Measurements from ENCODE around the gene LGMN. TPM values are rescaled to one million over a fixed set of nuclear protein-coding genes. Genes with fewer than 3 reads are reported as not detected.
"Not testable (repeated sequence)": the region's sequence is repeated elsewhere in the genome, so short reads cannot be mapped to it uniquely, and the experiment has no call there.

The LGMN gene
- polyA plus RNA-seq, 6 donors from 2014 or later: 9.1 to 22.1 (median 13.2) TPM

DNA sequence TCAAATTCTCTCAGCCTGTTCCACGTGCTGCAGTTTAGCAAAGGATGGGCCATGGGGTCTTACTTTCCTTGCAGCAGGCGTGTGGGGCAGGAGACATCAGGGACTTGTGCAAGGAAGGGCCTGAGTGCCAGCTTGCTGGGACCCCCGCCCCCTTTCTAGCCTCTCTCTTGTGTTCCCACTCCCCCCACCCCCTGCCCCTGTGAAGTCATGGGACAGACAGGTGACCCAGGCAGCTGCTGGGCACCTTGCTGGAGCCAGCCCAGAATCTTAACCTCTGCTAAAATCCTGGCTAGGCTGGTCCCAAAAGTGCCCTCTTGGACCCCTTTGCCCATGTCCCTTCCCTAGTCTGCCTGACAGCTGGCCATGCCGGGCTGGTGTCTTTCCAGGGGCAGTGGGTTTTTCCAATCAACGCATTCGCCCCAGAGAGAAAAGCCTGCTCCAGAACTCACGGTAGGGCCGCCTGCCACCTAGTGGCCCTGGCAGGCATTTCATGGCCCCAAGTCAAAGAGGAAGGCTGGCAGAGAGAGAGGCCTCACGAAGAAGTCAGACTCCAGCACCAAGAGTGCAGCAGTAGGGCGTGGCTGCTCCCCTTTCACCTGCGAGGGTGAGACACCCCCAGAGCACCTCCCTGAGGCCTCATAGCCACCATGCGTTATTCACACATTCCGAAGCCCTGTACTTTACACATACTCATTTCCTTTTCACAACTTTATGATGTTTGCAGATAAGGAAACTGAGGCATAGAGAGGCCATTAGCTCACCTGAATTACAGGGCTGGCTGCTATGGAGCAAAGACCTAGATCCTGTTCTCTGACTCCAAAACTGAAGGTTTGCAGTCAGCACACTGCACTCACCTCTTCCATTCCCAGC, 67.4 kb downstream of the LGMN start:
- Mint-ChIP-seq H3K4me3 (peak overlapping the region in 1 of 8 donors; percentile 25), H3K4me1 (peaks cover 34 to 51% (median 42%) of the 10 kb centered on the region in 3 donors), H3K9me3 (peaks cover 0 to 5% (median 0%) of the 10 kb centered on the region in 7 donors), H3K36me3 (peaks cover 10 to 40% of the 10 kb centered on the region in 2 donors), H3K27ac (peak overlapping the region; percentile 36 to 96 (median 75)), H3K27me3 (no peaks in the 10 kb centered on the region)
- peak; percentile 25 to 47 for ATAC-seq (ENCODE audit: low read depth in 2 of 2)
- peak; percentile 74 for DNase-seq

DNA sequence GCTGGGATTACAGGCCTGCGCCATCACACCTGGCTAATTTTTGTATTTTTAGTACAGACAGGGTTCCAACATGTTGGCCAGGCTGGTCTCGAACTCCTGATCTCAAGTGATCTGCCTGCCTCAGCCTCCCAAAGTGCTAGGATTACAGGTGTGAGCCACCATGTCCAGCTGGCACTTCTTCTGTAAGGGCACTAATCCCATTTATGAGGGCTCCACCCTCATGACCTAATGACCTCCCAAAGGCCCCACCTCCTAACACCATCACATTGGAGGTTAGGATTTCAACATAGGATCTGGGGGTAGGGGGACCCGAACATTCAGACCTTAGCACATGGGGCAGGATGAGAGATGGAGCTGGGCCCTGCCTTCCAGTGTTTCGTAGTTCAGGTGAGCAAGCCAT, 68.1 kb downstream of the LGMN start:
- Mint-ChIP-seq H3K4me1 (peaks cover 40 to 52% (median 42%) of the 10 kb centered on the region in 3 donors), H3K27ac (peak overlapping the region in 4 of 6 donors; percentile 21 to 96 (median 72)), H3K36me3 (peaks cover 10 to 39% of the 10 kb centered on the region in 2 donors)
- H3K9me3 Mint-ChIP-seq; H3K4me3 Mint-ChIP-seq; H3K27me3 Mint-ChIP-seq; ATAC-seq (ENCODE audit: low read depth in 2 of 2); DNase-seq: not testable (repeated sequence)

DNA sequence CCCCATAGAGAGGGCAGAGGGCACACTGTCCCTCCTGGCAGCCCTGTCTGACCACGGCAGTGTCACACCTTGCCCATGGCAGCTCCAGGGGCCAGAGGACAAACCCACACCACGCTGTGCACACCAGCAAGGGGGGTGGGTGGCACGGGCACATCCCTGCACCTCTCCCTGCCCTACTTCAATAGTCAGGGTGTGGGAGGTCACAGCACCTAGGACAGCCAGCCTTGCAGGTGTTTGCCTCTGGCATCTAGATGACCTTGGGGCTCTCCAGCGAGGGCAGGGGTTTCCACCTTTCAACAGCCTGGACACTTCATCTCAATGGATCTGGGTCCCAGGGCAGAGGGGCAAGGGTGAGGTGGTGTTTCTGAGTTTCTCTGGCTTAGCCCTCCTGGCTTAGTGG, 69.2 kb downstream of the LGMN start:
- DNase-seq: no peak
- Mint-ChIP-seq H3K4me1 (peaks cover 44 to 63% (median 48%) of the 10 kb centered on the region in 3 donors), H3K36me3 (peaks cover 14 to 38% of the 10 kb centered on the region in 2 donors), H3K27me3 (no peaks in the 10 kb centered on the region), H3K27ac (peak overlapping the region in 5 of 6 donors; percentile 42 to 96 (median 77)), H3K4me3 (no peak overlapping the region), H3K9me3 (peaks cover 0 to 5% (median 0%) of the 10 kb centered on the region in 7 donors)
- no peak for ATAC-seq (ENCODE audit: low read depth in 2 of 2)

DNA sequence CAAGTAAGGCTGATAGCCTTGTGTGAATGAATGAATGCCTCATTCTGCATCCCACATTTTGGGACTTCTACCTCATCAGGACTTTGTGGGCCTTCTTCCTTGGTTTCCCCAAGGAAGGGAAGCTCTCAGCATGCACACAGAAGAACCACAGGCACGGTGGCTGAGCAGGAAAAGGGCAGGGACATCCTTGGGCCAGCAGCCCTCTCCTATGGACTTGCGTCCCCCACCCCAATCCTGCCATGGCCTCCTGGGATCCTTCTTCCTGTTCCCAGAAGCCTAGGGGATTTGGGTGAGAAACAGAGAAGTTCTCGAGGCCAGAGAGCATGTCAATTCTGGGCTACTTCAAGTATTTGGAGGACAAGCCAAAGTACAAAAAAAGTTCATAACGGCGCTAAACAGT, 69.7 kb downstream of the LGMN start:
- peaks cover 14 to 38% of the 10 kb centered on the region in 2 donors for H3K36me3 Mint-ChIP-seq
- H3K27me3 Mint-ChIP-seq: no peaks in the 10 kb centered on the region
- H3K27ac Mint-ChIP-seq: peak overlapping the region; percentile 42 to 96 (median 70)
- H3K4me3 Mint-ChIP-seq: no peak overlapping the region
- no peak for DNase-seq
- H3K9me3 Mint-ChIP-seq: peaks cover 0 to 5% (median 0%) of the 10 kb centered on the region in 7 donors
- peaks cover 44 to 68% (median 53%) of the 10 kb centered on the region in 3 donors for H3K4me1 Mint-ChIP-seq
- no peak for ATAC-seq (ENCODE audit: low read depth in 2 of 2)

DNA sequence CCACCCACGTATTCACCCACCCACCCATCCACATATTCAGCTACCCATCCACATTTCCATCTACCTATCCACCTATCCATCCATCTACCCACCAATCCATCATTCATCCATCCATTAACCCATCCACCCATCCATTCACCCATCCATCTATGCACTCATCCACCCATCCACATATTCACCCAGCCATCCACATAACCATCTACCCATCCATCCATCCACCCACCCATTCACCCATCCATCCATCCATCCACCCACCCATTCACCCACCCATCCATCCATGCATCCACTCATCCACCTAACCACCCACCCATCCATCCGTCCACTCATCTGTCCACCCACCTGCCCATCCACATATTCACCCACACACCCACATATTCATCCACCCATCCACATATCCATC, 70.5 kb downstream of the LGMN start:
- no peak for DNase-seq
- Mint-ChIP-seq H3K36me3 (peaks cover 14 to 38% of the 10 kb centered on the region in 2 donors), H3K9me3 (peaks cover 0 to 5% (median 0%) of the 10 kb centered on the region in 7 donors), H3K27ac (peak overlapping the region; percentile 72 to 97 (median 94)), H3K27me3 (no peaks in the 10 kb centered on the region), H3K4me1 (peaks cover 44 to 73% (median 53%) of the 10 kb centered on the region in 3 donors), H3K4me3 (peak overlapping the region in 4 of 8 donors; percentile 8 to 81 (median 40))
- no peak for ATAC-seq (ENCODE audit: low read depth in 2 of 2)

DNA sequence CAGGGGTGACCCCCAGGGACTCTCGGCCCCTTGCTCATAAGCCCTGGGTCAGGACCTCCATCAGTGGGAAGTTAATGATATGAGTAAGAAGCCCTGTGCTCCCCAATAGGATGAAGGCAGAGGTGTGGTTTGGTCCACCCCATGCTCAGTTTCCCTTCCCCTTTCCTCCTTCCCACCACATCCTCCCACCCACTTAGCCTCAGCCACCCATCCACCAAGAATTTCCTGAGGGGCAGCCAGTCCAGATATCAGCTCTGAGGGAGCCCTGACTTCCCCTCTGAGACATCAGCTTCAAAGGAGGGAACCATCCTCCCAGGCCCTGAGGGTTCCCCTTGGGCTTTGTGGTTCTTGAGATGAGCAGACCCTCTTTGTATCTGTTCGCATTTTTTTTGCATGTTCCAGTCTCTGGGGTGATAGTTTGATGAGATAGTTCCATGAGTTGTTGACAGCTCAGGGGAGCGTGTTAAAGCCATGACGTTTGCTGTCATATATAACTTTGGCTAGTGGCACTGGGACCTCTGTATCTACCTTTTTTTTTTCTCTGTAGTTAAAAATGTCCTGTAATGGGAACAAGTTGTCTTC, 71.2 kb downstream of the LGMN start:
- H3K9me3 Mint-ChIP-seq: peaks cover 0 to 5% (median 0%) of the 10 kb centered on the region in 7 donors
- DNase-seq (peak; percentile 84), ATAC-seq (ENCODE audit: low read depth in 2 of 2) (peak; percentile 81 to 85)
- peak overlapping the region; percentile 72 to 97 (median 94) for H3K27ac Mint-ChIP-seq
- peaks cover 14 to 38% of the 10 kb centered on the region in 2 donors for H3K36me3 Mint-ChIP-seq
- peaks cover 48 to 78% (median 53%) of the 10 kb centered on the region in 3 donors for H3K4me1 Mint-ChIP-seq
- peak overlapping the region; percentile 0 to 86 (median 76) for H3K4me3 Mint-ChIP-seq
- H3K27me3 Mint-ChIP-seq: no peaks in the 10 kb centered on the region

DNA sequence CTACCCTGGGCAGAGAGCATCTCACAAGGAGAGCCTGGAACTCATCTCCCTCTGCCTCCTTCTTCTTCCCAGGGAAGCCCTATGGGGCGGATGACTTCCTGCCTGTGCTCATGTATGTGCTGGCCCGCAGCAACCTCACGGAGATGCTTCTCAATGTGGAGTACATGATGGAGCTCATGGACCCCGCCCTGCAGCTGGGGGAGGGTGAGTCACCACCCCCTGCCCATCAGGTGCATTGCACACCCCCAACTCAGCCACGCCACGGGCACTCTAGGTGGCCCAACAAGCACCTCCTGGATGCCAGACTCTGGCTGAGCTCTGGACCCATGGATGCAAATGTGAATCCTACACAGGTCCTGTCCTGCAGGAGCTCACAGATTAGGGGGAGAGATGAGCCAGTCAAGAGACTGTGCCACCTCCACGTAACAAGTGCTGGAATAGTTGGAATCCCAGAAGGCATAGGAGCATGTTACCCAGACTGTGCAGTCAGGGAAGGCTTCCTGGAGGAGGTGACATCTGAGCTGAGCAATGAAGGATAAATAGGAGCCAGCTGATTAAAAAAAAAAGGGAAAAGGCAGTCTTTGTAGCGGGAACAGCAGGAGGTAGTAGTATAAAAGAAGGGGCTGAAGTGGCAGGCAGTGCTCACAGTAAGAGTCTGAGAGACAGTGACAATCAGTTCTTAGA, 71.9 kb downstream of the LGMN start:
- Mint-ChIP-seq H3K36me3 (peaks cover 14 to 38% of the 10 kb centered on the region in 2 donors), H3K27me3 (no peaks in the 10 kb centered on the region), H3K27ac (peak overlapping the region; percentile 78 to 97 (median 94)), H3K4me3 (peak overlapping the region in 7 of 8 donors; percentile 30 to 86 (median 81)), H3K4me1 (peaks cover 52 to 77% (median 60%) of the 10 kb centered on the region in 3 donors), H3K9me3 (peaks cover 0 to 5% (median 0%) of the 10 kb centered on the region in 7 donors)
- ATAC-seq (ENCODE audit: low read depth in 2 of 2) (no peak), DNase-seq (no peak)

DNA sequence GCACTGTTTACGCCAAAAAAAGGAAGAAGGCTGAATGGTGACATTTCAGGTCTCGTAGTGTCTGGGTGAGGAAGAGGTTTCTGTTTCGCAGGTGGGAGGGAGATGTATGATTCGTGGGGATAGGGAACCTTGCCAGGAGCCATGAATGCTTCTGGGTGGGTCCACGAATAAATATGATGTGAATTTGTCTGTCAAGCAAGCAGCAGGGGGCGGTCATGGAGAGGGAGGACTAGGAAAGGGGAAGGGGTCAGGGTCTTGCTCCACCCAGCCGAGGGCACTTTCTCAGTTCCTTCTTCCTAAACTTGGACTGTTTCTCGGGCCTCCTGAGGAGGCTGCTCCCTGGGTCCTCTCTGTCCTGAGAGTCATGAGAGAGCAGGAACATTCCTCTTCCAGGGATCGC, 72.5 kb downstream of the LGMN start:
- Mint-ChIP-seq H3K27ac (peak overlapping the region in 5 of 6 donors; percentile 78 to 97 (median 96)), H3K27me3 (no peaks in the 10 kb centered on the region), H3K4me1 (peaks cover 51 to 76% (median 59%) of the 10 kb centered on the region in 3 donors), H3K4me3 (peak overlapping the region; percentile 30 to 91 (median 80)), H3K36me3 (peaks cover 10 to 33% of the 10 kb centered on the region in 2 donors), H3K9me3 (peaks cover 0 to 5% (median 0%) of the 10 kb centered on the region in 7 donors)
- DNase-seq (no peak), ATAC-seq (ENCODE audit: low read depth in 2 of 2) (no peak)

DNA sequence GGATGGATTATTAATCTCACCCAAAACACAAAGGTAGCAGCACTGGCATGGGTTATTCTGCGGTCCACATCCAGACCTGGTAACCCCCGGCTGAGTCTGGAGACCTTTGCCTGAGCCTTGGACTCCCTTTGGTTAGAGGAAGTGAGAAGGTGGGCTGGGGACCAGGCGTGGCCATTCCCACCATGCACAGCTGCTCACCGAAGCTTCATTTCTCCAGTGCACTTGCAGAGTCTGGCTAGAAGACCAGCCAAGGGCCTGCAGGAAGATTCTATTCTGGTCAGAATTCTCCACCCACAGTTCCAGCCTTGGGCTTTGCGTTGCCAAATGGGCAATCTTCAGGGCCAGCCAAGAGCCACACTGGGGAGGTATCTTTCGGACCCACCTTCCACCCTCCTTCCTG, 73.0 kb downstream of the LGMN start:
- DNase-seq (no peak), ATAC-seq (ENCODE audit: low read depth in 2 of 2) (no peak)
- H3K27me3 Mint-ChIP-seq: no peaks in the 10 kb centered on the region
- H3K36me3 Mint-ChIP-seq: peaks cover 10 to 30% of the 10 kb centered on the region in 2 donors
- peaks cover 0 to 5% (median 0%) of the 10 kb centered on the region in 7 donors for H3K9me3 Mint-ChIP-seq
- H3K27ac Mint-ChIP-seq: peak overlapping the region; percentile 75 to 97 (median 94)
- peaks cover 53 to 76% (median 62%) of the 10 kb centered on the region in 3 donors for H3K4me1 Mint-ChIP-seq
- peak overlapping the region; percentile 30 to 91 (median 80) for H3K4me3 Mint-ChIP-seq

DNA sequence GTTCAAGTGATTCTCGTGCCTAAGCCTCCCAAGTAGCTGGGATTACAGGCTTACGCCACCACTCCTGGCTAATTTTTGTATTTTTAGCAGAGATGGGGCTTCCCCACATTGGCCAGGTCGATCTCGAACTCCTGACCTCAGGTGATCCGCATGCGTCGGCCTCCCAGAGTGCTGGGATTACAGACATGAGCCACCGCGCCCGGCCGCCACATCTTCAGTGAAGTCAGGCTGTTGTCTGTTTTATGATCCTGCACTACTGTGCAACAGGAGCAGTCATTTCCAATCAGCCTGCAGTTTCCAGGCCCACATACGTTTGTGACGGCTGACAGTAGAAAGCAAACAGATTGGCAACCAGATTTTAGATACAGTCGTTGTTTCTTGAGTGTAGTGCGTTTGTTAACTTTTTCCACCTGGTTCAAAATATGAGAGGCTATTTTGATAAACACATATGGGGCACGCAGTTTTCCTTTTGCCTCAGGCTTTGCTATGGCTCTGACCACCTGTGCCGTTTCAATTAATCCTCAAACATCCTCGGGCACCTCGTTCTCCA, 74.8 kb downstream of the LGMN start:
- DNase-seq: no peak
- Mint-ChIP-seq H3K4me1 (peaks cover 68 to 85% (median 77%) of the 10 kb centered on the region in 3 donors), H3K27me3 (no peaks in the 10 kb centered on the region), H3K27ac (peak overlapping the region in 2 of 6 donors; percentile 72 to 84), H3K36me3 (peaks cover 10 to 34% of the 10 kb centered on the region in 2 donors), H3K9me3 (peaks cover 0 to 5% (median 0%) of the 10 kb centered on the region in 7 donors), H3K4me3 (peak overlapping the region in 1 of 8 donors; percentile 30)
- no peak for ATAC-seq (ENCODE audit: low read depth in 2 of 2)

DNA sequence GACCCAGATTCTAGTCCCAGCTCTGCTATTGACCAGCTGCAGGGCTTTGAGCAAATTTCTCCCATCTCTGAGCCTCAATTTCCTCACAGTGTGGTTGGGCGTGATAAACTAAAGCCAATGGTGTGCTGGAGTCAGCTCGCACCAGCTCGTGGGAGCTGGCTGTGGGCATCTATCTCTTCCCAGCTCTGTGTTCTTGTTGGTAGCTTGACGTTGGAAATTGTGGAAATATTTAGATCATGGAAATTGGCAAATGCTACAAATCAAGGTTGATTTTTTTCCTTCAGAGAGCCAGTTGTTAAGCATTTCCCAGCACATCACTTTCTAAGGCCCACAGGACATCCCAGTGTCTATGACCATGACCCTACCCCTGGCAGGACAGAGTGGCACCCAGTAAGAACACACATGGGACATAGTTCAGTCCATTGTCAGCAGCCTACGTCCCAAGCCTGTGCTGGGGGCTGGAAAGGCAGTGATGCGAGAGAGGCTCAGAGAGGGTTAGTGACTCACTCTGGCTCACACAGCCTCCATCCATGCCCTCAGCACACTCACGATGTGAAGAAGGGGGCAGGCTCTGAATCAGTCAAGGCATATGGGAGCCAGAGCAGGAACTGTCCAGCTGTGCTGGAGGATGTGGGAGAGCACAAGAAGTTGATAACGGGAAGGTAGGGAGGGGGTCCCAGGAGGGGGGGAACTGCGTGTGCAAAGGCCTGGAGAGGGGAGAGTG, 77.6 kb downstream of the LGMN start:
- Mint-ChIP-seq H3K36me3 (peaks cover 7 to 19% of the 10 kb centered on the region in 2 donors), H3K4me1 (peaks cover 59 to 85% (median 73%) of the 10 kb centered on the region in 3 donors), H3K27me3 (no peaks in the 10 kb centered on the region), H3K4me3 (peak overlapping the region in 2 of 8 donors; percentile 16 to 47), H3K9me3 (no peaks in the 10 kb centered on the region), H3K27ac (peak overlapping the region in 4 of 6 donors; percentile 32 to 99 (median 62))
- no peak for ATAC-seq (ENCODE audit: low read depth in 2 of 2)
- no peak for DNase-seq

DNA sequence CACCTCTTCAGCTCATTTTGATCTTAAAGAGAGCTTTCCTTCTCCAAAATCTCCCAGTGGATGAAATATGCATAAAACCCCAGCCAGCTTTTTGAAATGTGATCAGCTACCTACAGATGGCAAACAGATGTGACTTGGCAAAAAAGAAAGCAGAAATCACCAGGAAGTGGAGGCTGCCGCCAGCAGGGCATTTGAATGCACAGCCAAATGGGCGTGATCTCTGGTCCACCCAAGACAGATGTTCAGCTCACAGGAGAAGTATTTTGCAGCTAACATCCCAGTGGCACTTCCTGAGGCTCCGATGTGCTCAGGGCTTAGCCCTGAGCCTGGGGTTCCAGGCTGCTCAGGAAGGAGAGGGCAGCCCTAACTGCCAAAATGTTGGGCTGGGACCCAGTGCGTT, 78.3 kb downstream of the LGMN start:
- Mint-ChIP-seq H3K27me3 (no peaks in the 10 kb centered on the region), H3K4me3 (peak overlapping the region in 4 of 8 donors; percentile 12 to 67 (median 53)), H3K27ac (peak overlapping the region; percentile 47 to 99 (median 68)), H3K4me1 (peaks cover 60 to 85% (median 73%) of the 10 kb centered on the region in 3 donors), H3K36me3 (peaks cover 4 to 15% of the 10 kb centered on the region in 2 donors), H3K9me3 (no peaks in the 10 kb centered on the region)
- no peak for ATAC-seq (ENCODE audit: low read depth in 2 of 2)
- DNase-seq: no peak

Measured in naive B cell (primary cell).